NCI-H2196 (cell line): ENCODE measurements around the gene MTARC1.

Experiments used
- DNase-seq: peaks from one replicate; lab custom pipeline; 2025; ENCODE audit not compliant: unreplicated experiment; lab: John Stamatoyannopoulos, UW

Gene MTARC1

DNA sequence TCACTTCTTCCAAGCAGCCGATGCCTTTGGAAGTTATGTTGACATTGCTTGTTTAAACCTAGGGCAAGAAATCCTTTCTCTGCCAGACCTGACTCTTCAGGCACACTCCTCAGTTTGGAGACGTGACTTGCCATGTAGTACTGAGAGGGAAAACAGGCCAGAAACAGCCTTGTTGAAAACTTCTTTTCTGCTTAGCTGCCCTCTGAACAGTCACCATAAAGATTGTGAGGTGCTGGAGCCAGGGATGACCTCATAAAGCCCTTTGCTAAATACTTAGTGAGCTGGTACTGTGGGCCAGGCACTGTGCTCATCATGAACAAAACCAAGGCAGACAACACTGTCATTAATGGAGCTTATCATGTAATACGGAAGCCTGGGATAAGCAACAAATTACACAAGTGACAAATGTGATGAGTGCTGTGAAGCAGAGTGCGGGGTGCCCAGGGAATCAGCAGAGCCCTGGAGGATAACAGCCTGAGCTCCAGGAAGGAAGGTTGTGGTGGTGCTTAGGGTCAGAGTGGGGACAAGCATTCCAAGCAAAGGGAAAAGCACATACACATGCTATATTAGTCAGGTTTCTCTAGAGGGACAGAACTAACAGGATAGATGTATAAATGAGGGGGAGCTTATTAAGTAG lies 42.4 kb downstream of the MTARC1 start:
- DNase-seq = no peak

GRCh38 chr1:220833436-220833835 lies 46.7 kb downstream of the MTARC1 start:
- DNase-seq = no peak

DNA sequence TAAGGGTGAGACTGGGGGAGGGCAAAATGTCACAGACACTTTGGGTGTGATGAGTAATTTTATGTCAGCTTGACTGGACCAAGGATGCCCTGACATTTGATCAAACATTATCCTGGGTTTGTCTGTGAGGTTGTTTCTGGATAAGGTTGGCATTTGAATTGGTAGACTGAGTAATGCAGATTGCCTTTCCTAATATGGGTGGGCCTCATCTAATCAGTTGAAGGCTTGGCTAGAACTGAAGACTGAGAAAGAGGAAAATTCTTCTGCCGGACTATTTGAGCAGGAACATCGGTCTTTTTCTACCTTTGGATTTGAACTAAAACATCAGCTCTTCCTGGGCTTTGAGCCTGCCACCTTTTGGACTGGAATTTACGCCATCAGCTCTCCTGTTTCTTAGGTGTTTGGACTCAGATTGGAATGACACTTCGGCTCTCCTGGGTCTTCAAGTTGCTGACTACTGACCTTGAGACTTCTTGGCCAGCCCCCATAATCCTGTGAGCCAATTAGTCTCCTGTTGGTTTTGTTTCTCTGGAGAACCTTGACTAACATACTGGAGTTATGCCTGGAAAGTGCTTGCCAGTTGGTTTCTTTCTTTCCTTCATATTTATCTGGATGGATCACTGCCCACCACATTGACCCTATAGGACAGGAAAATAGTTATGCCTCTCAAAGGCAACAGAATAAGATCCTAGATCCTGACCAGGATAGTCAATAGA lies 47.6 kb downstream of the MTARC1 start:
- DNase-seq = no peak
